Stimulated activated CD4-positive, alpha-beta T cell treated with anti-CD3 and anti-CD28 coated beads, Interleukin-4, amount 100 ng/mL, for 1 hour (primary cell): Measurements from ENCODE around the gene DEPDC5.
A peak's percentile ranks its signal among the peaks of the same experiment; 100 is the strongest.
"Not testable (repeated sequence)": the region's sequence is repeated elsewhere in the genome, so short reads cannot be mapped to it uniquely, and the experiment has no call there.

Source experiments
- DNase-seq: peaks from one replicate; pipeline ENCODE4 v3.0.0-alpha.2; 2020

The DEPDC5 gene

GRCh38 chr22:31749636-31750364 lies 4.0 kb upstream of the DEPDC5 start, which contains the start of gene PRR14L:
PRR14L (minus strand) TSS chr22:31750132; CDS start chr22:31738860, 11,272 bp downstream.
- peak; percentile 100 for DNase-seq

- DNase-seq, result no peak
Observed at GRCh38 chr22:31750365-31751284, 3.2 kb upstream of the DEPDC5 start.

- no peak for DNase-seq
Observed at GRCh38 chr22:31752096-31752847, 1.5 kb upstream of the DEPDC5 start.

- DNase-seq, result peak; percentile 8
Observed at GRCh38 chr22:31753005-31753633, 700 bp upstream of the DEPDC5 start.

- no peak for DNase-seq
Observed at GRCh38 chr22:31754813-31755212, 994 bp downstream of the DEPDC5 start.

GRCh38 chr22:31757265-31757664 lies 3.4 kb downstream of the DEPDC5 start:
- no peak for DNase-seq

- DNase-seq, result not testable (repeated sequence)
Observed at GRCh38 chr22:31758860-31759259, 5.0 kb downstream of the DEPDC5 start.

- no peak for DNase-seq
Observed at GRCh38 chr22:31764785-31765184, 11.0 kb downstream of the DEPDC5 start.

- no peak for DNase-seq
Observed at GRCh38 chr22:31768422-31769059, 14.7 kb downstream of the DEPDC5 start.

- no peak for DNase-seq
Observed at GRCh38 chr22:31773416-31773815, 19.6 kb downstream of the DEPDC5 start.

- DNase-seq, result no peak
Observed at GRCh38 chr22:31776231-31776630, 22.4 kb downstream of the DEPDC5 start.

- DNase-seq, result no peak
Observed at GRCh38 chr22:31789803-31790202, 36.0 kb downstream of the DEPDC5 start.

- DNase-seq, result no peak
Observed at GRCh38 chr22:31790240-31790639, 36.4 kb downstream of the DEPDC5 start.

- DNase-seq, result not testable (repeated sequence)
Observed at GRCh38 chr22:31799358-31799757, 45.5 kb downstream of the DEPDC5 start.

GRCh38 chr22:31800065-31800464 lies 46.2 kb downstream of the DEPDC5 start:
- DNase-seq, result no peak

- DNase-seq, result not testable (repeated sequence)
Observed at GRCh38 chr22:31800861-31801260, 47.0 kb downstream of the DEPDC5 start.

- DNase-seq, result no peak
Observed at GRCh38 chr22:31802575-31802974, 48.8 kb downstream of the DEPDC5 start.

GRCh38 chr22:31806751-31807150 lies 52.9 kb downstream of the DEPDC5 start:
- DNase-seq, result no peak

GRCh38 chr22:31812977-31813605 lies 59.3 kb downstream of the DEPDC5 start:
- no peak for DNase-seq

- DNase-seq, result not testable (repeated sequence)
Observed at GRCh38 chr22:31813898-31814297, 60.1 kb downstream of the DEPDC5 start.

- DNase-seq, result no peak
Observed at GRCh38 chr22:31814942-31815341, 61.1 kb downstream of the DEPDC5 start.
